IMR-90 (cell line): ENCODE results near the gene NOTO. TPM values are rescaled to one million over a fixed set of nuclear protein-coding genes. Genes with fewer than 3 reads are reported as not detected.

Experiments used
- ATAC-seq: fragments of 200-7000 bp; cut with Tn5 transposase; 2 replicates; pipeline ENCODE4 v1.9.1; 2020; ENCODE audit warnings: low read depth, mild to moderate bottlenecking, moderate library complexity
- BruUV-seq: library from RNA; stranded (reverse); fragments of 400-500 nt; replicated peaks from 2 replicates; lab custom pipeline; 2021; lab: Mats Ljungman, UMichigan
- CTCF ChIA-PET: fragments of 300-600 bp; formaldehyde crosslinking; extraction: SDS; loops from one replicate; lab custom pipeline; 2021; ENCODE audit warnings: antibody characterized with exemption; lab: Yijun Ruan, JAX
- POLR2A ChIA-PET: fragments of 300-600 bp; sonication (Branson Sonifier 250); formaldehyde crosslinking; loops from one replicate; lab custom pipeline; 2022; ENCODE audit warnings: antibody characterized with exemption; ENCODE audit not compliant: unreplicated experiment; lab: Charles Lee
- DNase-seq: peaks from one replicate; pipeline ENCODE4 v3.0.0; 2013
- H2AFZ ChIP-seq: replicated peaks from 2 replicates; pipeline ENCODE3; 2013; ENCODE audit warnings: low read length, mild to moderate bottlenecking; ENCODE audit not compliant: poor library complexity
- H2AK5ac ChIP-seq: 2 replicates; pipeline ENCODE4 v1.6.1; 2013; ENCODE audit warnings: low read depth, low read length, inconsistent platforms
- H2AK9ac ChIP-seq: replicated peaks from 2 replicates; pipeline ENCODE3; 2013; ENCODE audit warnings: mild to moderate bottlenecking, low read depth, low read length, moderate library complexity; ENCODE audit not compliant: poor library complexity
- H2BK120ac ChIP-seq: 2 replicates; pipeline ENCODE4 v1.6.1; 2013; ENCODE audit warnings: low read depth, low read length, inconsistent platforms
- H2BK15ac ChIP-seq: 3 replicates; pipeline ENCODE4 v1.6.1; 2013; ENCODE audit warnings: low read depth, low read length, inconsistent platforms
- H2BK20ac ChIP-seq: 2 replicates; pipeline ENCODE4 v1.6.1; 2013; ENCODE audit warnings: low read depth, mild to moderate bottlenecking, inconsistent platforms, low read length, moderate library complexity
- H2BK5ac ChIP-seq: 2 replicates; pipeline ENCODE4 v1.6.1; 2013; ENCODE audit warnings: mild to moderate bottlenecking, low read depth, low read length, inconsistent platforms; ENCODE audit not compliant: poor library complexity, severe bottlenecking
- H3K14ac ChIP-seq: replicated peaks from 2 replicates; pipeline ENCODE4 v1.6.1; 2013; ENCODE audit warnings: low read depth, low read length, inconsistent platforms
- H3K18ac ChIP-seq: 2 replicates; pipeline ENCODE4 v1.6.1; 2013; ENCODE audit warnings: low read depth, low read length, control low read depth
- H3K23ac ChIP-seq: 2 replicates; pipeline ENCODE4 v1.6.1; 2013; ENCODE audit warnings: low read depth, low read length, inconsistent platforms
- H3K27ac ChIP-seq: 2 replicates; pipeline ENCODE4 v1.5.1; 2013; ENCODE audit warnings: mild to moderate bottlenecking, control low read depth, low read length; ENCODE audit not compliant: insufficient read depth
- H3K27me3 ChIP-seq: 2 replicates; pipeline ENCODE4 v1.6.1; 2013; ENCODE audit warnings: low read length; ENCODE audit not compliant: control insufficient read depth, insufficient read depth
- H3K36me3 ChIP-seq: 2 replicates; pipeline ENCODE4 v1.6.1; 2013; ENCODE audit warnings: low read length, mixed read lengths; ENCODE audit not compliant: control insufficient read depth, insufficient read depth
- H3K4ac ChIP-seq: 2 replicates; pipeline ENCODE4 v1.6.1; 2013; ENCODE audit warnings: low read depth, low read length, inconsistent platforms
- H3K4me1 ChIP-seq: 2 replicates; pipeline ENCODE4 v1.6.1; 2013; ENCODE audit warnings: low read length, mixed read lengths; ENCODE audit not compliant: control insufficient read depth, insufficient read depth
- H3K4me2 ChIP-seq: 2 replicates; pipeline ENCODE4 v1.6.1; 2013; ENCODE audit warnings: low read depth, mild to moderate bottlenecking, control low read depth, low read length, moderate library complexity
- H3K4me3 ChIP-seq: 2 replicates; pipeline ENCODE4 v1.5.1; 2013; ENCODE audit warnings: low read depth, mild to moderate bottlenecking, control low read depth, low read length, moderate library complexity; ENCODE audit not compliant: insufficient read depth
- H3K56ac ChIP-seq: 2 replicates; pipeline ENCODE4 v1.6.1; 2013; ENCODE audit warnings: low read length, inconsistent platforms; ENCODE audit not compliant: insufficient read depth; ENCODE audit errors: extremely low read depth
- H3K79me1 ChIP-seq, 2 experiments: 2 replicates each; pipeline ENCODE4 v1.6.1; 2013; ENCODE audit warnings: low read length in 2 of 2, inconsistent platforms in 1 of 2, low read depth in 1 of 2
- H3K9ac ChIP-seq: 2 replicates; pipeline ENCODE4 v1.6.1; 2013; ENCODE audit warnings: low read depth, low read length, control low read depth
- H3K9me1 ChIP-seq: 2 replicates; pipeline ENCODE4 v1.6.1; 2013; ENCODE audit warnings: low read length, inconsistent platforms; ENCODE audit not compliant: insufficient read depth
- H3K9me3 ChIP-seq: 2 replicates; pipeline ENCODE4 v1.6.1; 2013; ENCODE audit warnings: low read length; ENCODE audit not compliant: control insufficient read depth, insufficient read depth
- H4K20me1 ChIP-seq: 2 replicates; pipeline ENCODE4 v1.6.1; 2013; ENCODE audit warnings: low read length, inconsistent platforms; ENCODE audit not compliant: insufficient read depth
- H4K5ac ChIP-seq: 2 replicates; pipeline ENCODE4 v1.6.1; 2013; ENCODE audit warnings: mild to moderate bottlenecking, low read depth, low read length, control low read depth
- H4K8ac ChIP-seq, 2 experiments: 2 replicates each; pipeline ENCODE4 v1.6.1; 2013; ENCODE audit warnings: low read depth in 2 of 2, low read length in 2 of 2, control low read depth in 1 of 2, inconsistent platforms in 1 of 2
- H4K91ac ChIP-seq: 2 replicates; pipeline ENCODE4 v1.6.1; 2013; ENCODE audit warnings: low read depth, low read length, inconsistent platforms; ENCODE audit not compliant: insufficient read depth
- BHLHE40 ChIP-seq: fragments of 150-350 bp; IDR thresholded peaks from 2 replicates; pipeline ENCODE4 v1.6.1; 2016; ENCODE audit warnings: mild to moderate bottlenecking, low read depth, low read length
- CEBPB ChIP-seq: IDR thresholded peaks from 2 replicates; pipeline ENCODE4 v1.6.1; 2012; ENCODE audit warnings: low read depth, low read length, improper control_type of control experiment
- CHD1 ChIP-seq: IDR thresholded peaks from 2 replicates; pipeline ENCODE4 v1.6.1; 2012; ENCODE audit warnings: low read depth, low read length, improper control_type of control experiment
- ELK1 ChIP-seq: fragments of 150-350 bp; IDR thresholded peaks from 2 replicates; pipeline ENCODE4 v1.6.1; 2016; ENCODE audit warnings: low read depth, mild to moderate bottlenecking, low read length, moderate library complexity, borderline replicate concordance
- FOS ChIP-seq: fragments of 150-350 bp; IDR thresholded peaks from 2 replicates; pipeline ENCODE4 v1.6.1; 2016; ENCODE audit warnings: low read depth, low read length
- MAFK ChIP-seq: IDR thresholded peaks from 2 replicates; pipeline ENCODE4 v1.6.1; 2012; ENCODE audit warnings: low read depth, low read length, improper control_type of control experiment
- MAZ ChIP-seq: IDR thresholded peaks from 2 replicates; pipeline ENCODE4 v1.6.1; 2012; ENCODE audit warnings: low read depth, mild to moderate bottlenecking, low read length, improper control_type of control experiment, moderate library complexity, borderline replicate concordance
- MXI1 ChIP-seq: IDR thresholded peaks from 2 replicates; pipeline ENCODE4 v1.6.1; 2012; ENCODE audit warnings: low read depth, mild to moderate bottlenecking, low read length, moderate library complexity, borderline replicate concordance
- NFE2L2 ChIP-seq: fragments of 150-350 bp; IDR thresholded peaks from 2 replicates; pipeline ENCODE4 v1.6.1; 2016; ENCODE audit warnings: low read depth, mild to moderate bottlenecking, low read length
- POLR2A ChIP-seq: IDR thresholded peaks from 2 replicates; pipeline ENCODE4 v1.6.1; 2012; ENCODE audit warnings: mild to moderate bottlenecking, low read depth, low read length
- RAD21 ChIP-seq: IDR thresholded peaks from 2 replicates; pipeline ENCODE4 v1.6.1; 2012; ENCODE audit warnings: low read length, improper control_type of control experiment
- RCOR1 ChIP-seq: IDR thresholded peaks from 2 replicates; pipeline ENCODE4 v1.6.1; 2012; ENCODE audit warnings: mild to moderate bottlenecking, low read length, improper control_type of control experiment; ENCODE audit not compliant: insufficient replicate concordance
- RFX5 ChIP-seq: IDR thresholded peaks from 2 replicates; pipeline ENCODE4 v1.8.0; 2012; ENCODE audit warnings: low read depth, mild to moderate bottlenecking, low read length, moderate library complexity
- SMC3 ChIP-seq: fragments of 150-350 bp; IDR thresholded peaks from 2 replicates; pipeline ENCODE4 v1.6.1; 2016; ENCODE audit warnings: low read depth, mild to moderate bottlenecking, antibody characterized with exemption, low read length, moderate library complexity
- dilution Hi-C: fragments of 300-500 bp; cut with HindIII; formaldehyde crosslinking; loops from one replicate; pipeline ENCODE4 v1.14.3; 2018; ENCODE audit warnings: low sequenced_read_pairs; ENCODE audit not compliant: unreplicated experiment
- in situ Hi-C: fragments of 300-500 bp; cut with MboI; formaldehyde crosslinking; loops from 3 replicates; pipeline ENCODE4 v1.14.3; 2019; ENCODE audit warnings: low sequenced_read_pairs, inconsistent platforms, mixed read lengths
- intact Hi-C: fragments of 100-400 bp; cut with micrococcal nuclease; formaldehyde crosslinking; loops from 2 replicates; pipeline ENCODE4 v1.10.0; 2022
- polyA plus RNA-seq, 3 experiments: library from polyadenylated mRNA; depleted of rRNA; stranded (reverse); fragments of >200 nt; gene quantifications; 2 replicates each; pipeline ENCODE4 v1.2.3, GENCODE V29; 2012; ENCODE audit warnings: low replicate concordance in 1 of 3
- total RNA-seq: library from RNA; depleted of rRNA; stranded (reverse); fragments of >200 nt; gene quantifications from 2 replicates; pipeline ENCODE4 v1.2.3, GENCODE V29; 2012
- TF ChIP-seq, protein P1 (sequence below): fragments of 150-350 bp; IDR thresholded peaks from 2 replicates; pipeline ENCODE4 v1.6.1; 2017; ENCODE audit warnings: mild to moderate bottlenecking, antibody characterized with exemption, low read length, low read depth
- TF ChIP-seq, protein P2 (sequence below): conservative IDR thresholded peaks from 2 replicates; pipeline ENCODE4 v1.5.1; 2012; ENCODE audit warnings: mild to moderate bottlenecking, low read depth, low read length, improper control_type of control experiment

NOTO gene
- total and polyA plus RNA-seq, 2 of the 4 experiments (the other 2 are of a cell fraction): not detected

DNA sequence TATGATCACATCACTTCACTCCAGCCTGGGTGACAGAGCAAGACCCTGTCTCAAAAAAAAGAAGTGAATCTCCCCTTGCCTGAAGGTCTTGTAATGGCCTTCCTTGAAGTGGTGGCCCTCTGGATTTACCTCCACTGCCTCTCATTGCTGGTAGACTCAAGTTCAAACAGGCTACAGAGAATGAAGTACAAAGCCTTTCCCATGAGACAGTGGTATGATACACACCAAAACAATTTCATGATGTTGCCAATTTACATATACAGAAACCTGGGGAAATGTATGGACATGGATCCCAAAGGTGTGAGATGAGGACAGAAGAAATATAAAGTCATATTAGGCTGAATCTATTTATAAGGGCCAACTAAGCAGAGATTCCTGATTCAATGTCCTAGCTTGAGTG lies 4.8 kb upstream of the NOTO start:
- Histone ChIP-seq H4K8ac (no peak overlapping the region), H3K79me1 (no peaks in the 10 kb centered on the region), H3K27ac (no peak overlapping the region), H3K9ac (no peak overlapping the region), H2BK15ac (no peak overlapping the region), H2AK5ac (no peak overlapping the region), H3K4me1 (peaks cover 2% of the 10 kb centered on the region; the same call in 1 of the 2 replicates), H2BK5ac (no peak overlapping the region), H3K56ac (no peak overlapping the region), H3K4ac (no peak overlapping the region), H2AK9ac (no peak overlapping the region), H3K4me2 (no peak overlapping the region), H2AFZ (no peak overlapping the region), H3K4me3 (no peak overlapping the region), H2BK20ac (no peak overlapping the region), H2BK120ac (no peak overlapping the region), H3K9me1 (no peaks in the 10 kb centered on the region), H4K5ac (no peak overlapping the region), H3K9me3 (no peaks in the 10 kb centered on the region), H3K23ac (no peak overlapping the region), H3K14ac (no peak overlapping the region), H4K20me1 (no peaks in the 10 kb centered on the region), H3K27me3 (peaks cover 43% of the 10 kb centered on the region), H3K36me3 (no peaks in the 10 kb centered on the region), H3K18ac (no peak overlapping the region), H4K91ac (no peak overlapping the region)
- BruUV-seq: no TSS peak
- ChIA-PET CTCF (no interaction called here), POLR2A (no interaction called here)
- TF ChIP-seq, protein P1, sequence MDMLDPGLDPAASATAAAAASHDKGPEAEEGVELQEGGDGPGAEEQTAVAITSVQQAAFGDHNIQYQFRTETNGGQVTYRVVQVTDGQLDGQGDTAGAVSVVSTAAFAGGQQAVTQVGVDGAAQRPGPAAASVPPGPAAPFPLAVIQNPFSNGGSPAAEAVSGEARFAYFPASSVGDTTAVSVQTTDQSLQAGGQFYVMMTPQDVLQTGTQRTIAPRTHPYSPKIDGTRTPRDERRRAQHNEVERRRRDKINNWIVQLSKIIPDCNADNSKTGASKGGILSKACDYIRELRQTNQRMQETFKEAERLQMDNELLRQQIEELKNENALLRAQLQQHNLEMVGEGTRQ: no peak
- TF ChIP-seq FOS (no peak), POLR2A (no peak), RCOR1 (no peak), NFE2L2 (no peak), ELK1 (no peak), CEBPB (no peak), BHLHE40 (no peak), SMC3 (no peak), MAFK (no peak), MAZ (no peak), CHD1 (no peak), MXI1 (no peak), RFX5 (no peak), RAD21 (no peak)
- TF ChIP-seq, protein P2, sequence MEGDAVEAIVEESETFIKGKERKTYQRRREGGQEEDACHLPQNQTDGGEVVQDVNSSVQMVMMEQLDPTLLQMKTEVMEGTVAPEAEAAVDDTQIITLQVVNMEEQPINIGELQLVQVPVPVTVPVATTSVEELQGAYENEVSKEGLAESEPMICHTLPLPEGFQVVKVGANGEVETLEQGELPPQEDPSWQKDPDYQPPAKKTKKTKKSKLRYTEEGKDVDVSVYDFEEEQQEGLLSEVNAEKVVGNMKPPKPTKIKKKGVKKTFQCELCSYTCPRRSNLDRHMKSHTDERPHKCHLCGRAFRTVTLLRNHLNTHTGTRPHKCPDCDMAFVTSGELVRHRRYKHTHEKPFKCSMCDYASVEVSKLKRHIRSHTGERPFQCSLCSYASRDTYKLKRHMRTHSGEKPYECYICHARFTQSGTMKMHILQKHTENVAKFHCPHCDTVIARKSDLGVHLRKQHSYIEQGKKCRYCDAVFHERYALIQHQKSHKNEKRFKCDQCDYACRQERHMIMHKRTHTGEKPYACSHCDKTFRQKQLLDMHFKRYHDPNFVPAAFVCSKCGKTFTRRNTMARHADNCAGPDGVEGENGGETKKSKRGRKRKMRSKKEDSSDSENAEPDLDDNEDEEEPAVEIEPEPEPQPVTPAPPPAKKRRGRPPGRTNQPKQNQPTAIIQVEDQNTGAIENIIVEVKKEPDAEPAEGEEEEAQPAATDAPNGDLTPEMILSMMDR: no peak
- no peak for DNase-seq
- dilution Hi-C loops (no loop called here), in situ Hi-C loops (no loop called here), intact Hi-C loops (no loop called here)
- ATAC-seq: no peak
